Natural killer cell (primary cell): Measurements from ENCODE around the gene VEGFA. TPM values are rescaled to one million over a fixed set of nuclear protein-coding genes. Genes with fewer than 3 reads are reported as not detected.

Experiments
- ATAC-seq, 3 donors: fragments of 150-1000 bp in 2 of 3; fragments of 200-7000 bp in 1 of 3; cut with Tn5 transposase; 1 replicate in 1 of 3; 2 replicates in 2 of 3; pipeline ENCODE4 v1.10.0; 2021; ENCODE audit warnings: mild to moderate bottlenecking in 2 of 3, moderate library complexity in 2 of 3
- DNase-seq, 2 donors: peaks; one replicate each; pipeline versions ENCODE4 v3.0.0 to v3.0.0-alpha.2; 2013 to 2021; ENCODE audit warnings: mixed read lengths in 1 of 2
- H3K27ac ChIP-seq: one replicate; pipeline ENCODE4 v1.5.1; 2013; ENCODE audit warnings: mild to moderate bottlenecking, low read length
- H3K27me3 ChIP-seq: one replicate; pipeline ENCODE4 v1.6.1; 2013; ENCODE audit warnings: low read length; ENCODE audit not compliant: control insufficient read depth, insufficient read depth
- H3K36me3 ChIP-seq: one replicate; pipeline ENCODE4 v1.6.1; 2013; ENCODE audit warnings: low read length; ENCODE audit not compliant: control insufficient read depth, insufficient read depth
- H3K4me1 ChIP-seq: one replicate; pipeline ENCODE4 v1.6.1; 2013; ENCODE audit warnings: low read length; ENCODE audit not compliant: control insufficient read depth, insufficient read depth
- H3K4me3 ChIP-seq: one replicate; pipeline ENCODE4 v1.5.1; 2013; ENCODE audit warnings: low read length
- H3K9me3 ChIP-seq: one replicate; pipeline ENCODE4 v1.6.1; 2013; ENCODE audit warnings: low read length; ENCODE audit not compliant: control insufficient read depth, insufficient read depth
- H3K27ac Mint-ChIP-seq, 2 donors: one replicate each; pipeline ENCODE4 v1.8.0; 2022; ENCODE audit warnings: mild to moderate bottlenecking in 2 of 2, mixed read lengths in 2 of 2, moderate library complexity in 1 of 2
- H3K27me3 Mint-ChIP-seq, 2 donors: one replicate each; pipeline ENCODE4 v1.8.0; 2022; ENCODE audit warnings: low read depth in 2 of 2, mixed read lengths in 2 of 2
- H3K36me3 Mint-ChIP-seq: one replicate; pipeline ENCODE4 v1.8.0; 2022; ENCODE audit warnings: mixed read lengths
- H3K4me1 Mint-ChIP-seq, 2 donors: one replicate each; pipeline ENCODE4 v1.8.0; 2022; ENCODE audit warnings: mixed read lengths in 2 of 2
- H3K4me3 Mint-ChIP-seq: one replicate; pipeline ENCODE4 v1.8.0; 2022; ENCODE audit warnings: mild to moderate bottlenecking, moderate library complexity, mixed read lengths
- H3K9me3 Mint-ChIP-seq, 2 donors: one replicate each; pipeline ENCODE4 v1.8.0; 2022; ENCODE audit warnings: mixed read lengths in 2 of 2
- WGBS: methylation state at CpG from one replicate; pipeline ENCODE4 v1.1.7; 2013; ENCODE audit warnings: missing lambda C conversion rate; ENCODE audit not compliant: insufficient coverage; 5-methylcytosine and 5-hydroxymethylcytosine counted together
- intact Hi-C: fragments of 100-400 bp; cut with micrococcal nuclease; formaldehyde crosslinking; loops from one replicate; pipeline ENCODE4 v1.14.2; 2022
- total RNA-seq, 4 donors: library from RNA; stranded (reverse); fragments of 120-200 nt in 1 of 4; gene quantifications; one replicate each; pipeline versions ENCODE4 v1.2.3 to v1.2.4, GENCODE V29; 2013 to 2022
- TF ChIP-seq, protein P1 (sequence below): fragments of 200-600 bp; IDR thresholded peaks from one replicate; pipeline ENCODE4 v1.8.0; 2022; ENCODE audit warnings: antibody characterized with exemption

The VEGFA gene
- total RNA-seq, 3 donors from 2014 or later (not counting 1 experiment from before 2014, with no cell fraction given): 3.6 to 27.5 (median 3.7) TPM

- H3K27ac ChIP-seq: peak overlapping the region; percentile 37
- ATAC-seq: peak; percentile 93 to 98 (median 95)
- Mint-ChIP-seq H3K27me3 (no peaks in the 10 kb centered on the region), H3K4me3 (peak overlapping the region; percentile 49), H3K9me3 (no peaks in the 10 kb centered on the region), H3K36me3 (no peaks in the 10 kb centered on the region), H3K27ac (peak overlapping the region; percentile 45 to 86), H3K4me1 (peaks cover 42 to 51% of the 10 kb centered on the region in 2 donors)
- no peaks in the 10 kb centered on the region for H3K9me3 ChIP-seq
- TF ChIP-seq, protein P1, sequence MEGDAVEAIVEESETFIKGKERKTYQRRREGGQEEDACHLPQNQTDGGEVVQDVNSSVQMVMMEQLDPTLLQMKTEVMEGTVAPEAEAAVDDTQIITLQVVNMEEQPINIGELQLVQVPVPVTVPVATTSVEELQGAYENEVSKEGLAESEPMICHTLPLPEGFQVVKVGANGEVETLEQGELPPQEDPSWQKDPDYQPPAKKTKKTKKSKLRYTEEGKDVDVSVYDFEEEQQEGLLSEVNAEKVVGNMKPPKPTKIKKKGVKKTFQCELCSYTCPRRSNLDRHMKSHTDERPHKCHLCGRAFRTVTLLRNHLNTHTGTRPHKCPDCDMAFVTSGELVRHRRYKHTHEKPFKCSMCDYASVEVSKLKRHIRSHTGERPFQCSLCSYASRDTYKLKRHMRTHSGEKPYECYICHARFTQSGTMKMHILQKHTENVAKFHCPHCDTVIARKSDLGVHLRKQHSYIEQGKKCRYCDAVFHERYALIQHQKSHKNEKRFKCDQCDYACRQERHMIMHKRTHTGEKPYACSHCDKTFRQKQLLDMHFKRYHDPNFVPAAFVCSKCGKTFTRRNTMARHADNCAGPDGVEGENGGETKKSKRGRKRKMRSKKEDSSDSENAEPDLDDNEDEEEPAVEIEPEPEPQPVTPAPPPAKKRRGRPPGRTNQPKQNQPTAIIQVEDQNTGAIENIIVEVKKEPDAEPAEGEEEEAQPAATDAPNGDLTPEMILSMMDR: no peak
- 34% methylated on average over 8 of the region's 8 CpGs for WGBS
- no peak overlapping the region for H3K4me3 ChIP-seq
- intact Hi-C loops: no loop called here
- no peaks in the 10 kb centered on the region for H3K36me3 ChIP-seq
- DNase-seq: peak; percentile 29 to 61
- peaks cover 27% of the 10 kb centered on the region for H3K4me1 ChIP-seq
- no peaks in the 10 kb centered on the region for H3K27me3 ChIP-seq
These were observed 43.0 kb downstream of the VEGFA start for GRCh38 chr6:43812850-43813578.

- Histone ChIP-seq H3K36me3 (no peaks in the 10 kb centered on the region), H3K4me3 (no peak overlapping the region), H3K27me3 (no peaks in the 10 kb centered on the region), H3K9me3 (no peaks in the 10 kb centered on the region), H3K4me1 (peaks cover 27% of the 10 kb centered on the region), H3K27ac (no peak overlapping the region)
- H3K9me3 Mint-ChIP-seq: no peaks in the 10 kb centered on the region
- ATAC-seq: no peak
- intact Hi-C loops: no loop called here
- H3K4me1 Mint-ChIP-seq: peaks cover 37 to 51% of the 10 kb centered on the region in 2 donors
- H3K27ac Mint-ChIP-seq: peak overlapping the region; percentile 45 to 86
- WGBS: 91% methylated on average over 1 of the region's 1 CpG
- TF ChIP-seq, protein P1: no peak
- H3K27me3 Mint-ChIP-seq: no peaks in the 10 kb centered on the region
- no peaks in the 10 kb centered on the region for H3K36me3 Mint-ChIP-seq
- no peak for DNase-seq
- H3K4me3 Mint-ChIP-seq: peak overlapping the region; percentile 49
These were observed 44.1 kb downstream of the VEGFA start for GRCh38 chr6:43814111-43814510.

DNA sequence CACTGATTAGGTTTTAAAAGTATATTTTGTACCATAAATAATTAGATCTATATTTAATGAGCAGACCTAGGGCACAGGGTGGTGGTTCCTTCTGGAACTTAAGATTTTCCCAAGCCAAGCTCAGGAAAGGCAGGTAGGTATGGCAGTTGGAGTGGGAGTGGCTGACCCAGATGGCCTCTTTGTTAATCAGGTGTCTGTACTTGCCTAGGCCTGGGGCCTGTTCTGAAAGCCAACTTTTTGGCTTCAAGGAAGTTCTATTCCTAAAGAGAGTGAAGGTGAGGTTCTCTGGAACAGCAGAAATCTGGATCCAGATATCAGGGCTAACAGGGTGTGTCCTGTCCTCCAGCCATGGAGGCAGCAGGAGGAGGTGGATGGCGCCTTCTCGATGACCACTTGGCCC, 44.9 kb downstream of the VEGFA start:
- H3K4me1 Mint-ChIP-seq: peaks cover 37 to 48% of the 10 kb centered on the region in 2 donors
- H3K4me3 Mint-ChIP-seq: no peak overlapping the region
- DNase-seq (no peak), ATAC-seq (no peak)
- H3K9me3 ChIP-seq: no peaks in the 10 kb centered on the region
- H3K4me1 ChIP-seq: peaks cover 27% of the 10 kb centered on the region
- no peaks in the 10 kb centered on the region for H3K36me3 ChIP-seq
- H3K27ac Mint-ChIP-seq: peak overlapping the region in 1 of 2 donors; percentile 86
- no peak overlapping the region for H3K4me3 ChIP-seq
- intact Hi-C loops: no loop called here
- H3K36me3 Mint-ChIP-seq: no peaks in the 10 kb centered on the region
- no peak overlapping the region for H3K27ac ChIP-seq
- H3K27me3 ChIP-seq: no peaks in the 10 kb centered on the region
- WGBS: 48% methylated on average over 2 of the region's 2 CpGs
- no peaks in the 10 kb centered on the region for H3K9me3 Mint-ChIP-seq
- TF ChIP-seq, protein P1: no peak
- H3K27me3 Mint-ChIP-seq: no peaks in the 10 kb centered on the region
